Measurements from ENCODE around the gene RAP1GAP2.
A peak's percentile ranks its signal among the peaks of the same experiment; 100 is the strongest.

The RAP1GAP2 gene

GRCh38 chr17:2964831-2965230 is 168.6 kb downstream of the RAP1GAP2 start:
- TF ChIP-seq, protein P1, sequence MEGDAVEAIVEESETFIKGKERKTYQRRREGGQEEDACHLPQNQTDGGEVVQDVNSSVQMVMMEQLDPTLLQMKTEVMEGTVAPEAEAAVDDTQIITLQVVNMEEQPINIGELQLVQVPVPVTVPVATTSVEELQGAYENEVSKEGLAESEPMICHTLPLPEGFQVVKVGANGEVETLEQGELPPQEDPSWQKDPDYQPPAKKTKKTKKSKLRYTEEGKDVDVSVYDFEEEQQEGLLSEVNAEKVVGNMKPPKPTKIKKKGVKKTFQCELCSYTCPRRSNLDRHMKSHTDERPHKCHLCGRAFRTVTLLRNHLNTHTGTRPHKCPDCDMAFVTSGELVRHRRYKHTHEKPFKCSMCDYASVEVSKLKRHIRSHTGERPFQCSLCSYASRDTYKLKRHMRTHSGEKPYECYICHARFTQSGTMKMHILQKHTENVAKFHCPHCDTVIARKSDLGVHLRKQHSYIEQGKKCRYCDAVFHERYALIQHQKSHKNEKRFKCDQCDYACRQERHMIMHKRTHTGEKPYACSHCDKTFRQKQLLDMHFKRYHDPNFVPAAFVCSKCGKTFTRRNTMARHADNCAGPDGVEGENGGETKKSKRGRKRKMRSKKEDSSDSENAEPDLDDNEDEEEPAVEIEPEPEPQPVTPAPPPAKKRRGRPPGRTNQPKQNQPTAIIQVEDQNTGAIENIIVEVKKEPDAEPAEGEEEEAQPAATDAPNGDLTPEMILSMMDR (conservative IDR thresholded peaks at IDR 0.05) = no peak
- H3K27ac ChIP-seq = peak overlapping the region; percentile 98

- H3K27ac ChIP-seq = peak overlapping the region; percentile 98
- TF ChIP-seq, protein P1 (conservative IDR thresholded peaks at IDR 0.05) = no peak
These were observed 169.7 kb downstream of the RAP1GAP2 start for GRCh38 chr17:2965621-2966595.

DNA sequence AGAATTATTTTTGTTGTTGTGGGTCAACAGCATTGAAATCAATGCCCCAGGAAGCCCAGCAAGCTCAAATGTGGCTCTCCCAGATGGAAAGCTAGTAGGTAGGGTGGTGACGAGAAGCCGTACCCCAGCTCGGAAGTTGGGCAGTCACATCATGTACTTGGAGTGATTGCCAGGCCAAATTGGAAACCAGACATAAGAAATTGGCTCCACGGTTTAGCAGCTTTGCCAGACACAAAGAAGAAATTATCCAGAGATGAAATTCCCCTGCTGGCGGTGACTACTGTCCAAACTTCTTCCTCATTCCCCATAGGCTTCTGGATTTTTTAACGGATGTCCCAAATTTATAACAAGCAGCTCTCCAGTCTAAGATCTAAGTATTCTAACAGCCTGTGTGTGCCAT is 171.3 kb downstream of the RAP1GAP2 start:
- TF ChIP-seq, protein P1 (conservative IDR thresholded peaks at IDR 0.05) = no peak
- H3K27ac ChIP-seq = peak overlapping the region; percentile 98

DNA sequence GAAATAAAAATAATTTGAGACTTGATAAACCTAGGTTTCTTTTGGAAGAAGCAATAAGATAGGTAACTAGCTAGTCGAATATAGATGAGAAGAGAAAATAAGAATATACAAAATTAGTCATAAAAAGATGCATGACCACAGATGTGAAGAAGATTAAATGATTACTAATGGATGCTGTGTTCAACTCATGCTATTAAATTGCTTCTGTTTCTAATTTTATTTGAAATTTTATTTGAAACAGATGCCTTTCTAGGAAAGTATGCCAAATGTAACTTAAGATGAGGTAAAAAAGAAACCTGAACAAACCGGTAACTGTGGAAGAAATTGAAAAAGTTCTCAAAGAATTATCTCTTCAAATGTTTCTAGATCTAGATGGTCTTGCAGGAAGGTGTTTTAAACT is 175.6 kb downstream of the RAP1GAP2 start:
- H3K27ac ChIP-seq = no peak overlapping the region
- TF ChIP-seq, protein P1 (conservative IDR thresholded peaks at IDR 0.05) = no peak

- TF ChIP-seq, protein P1 (conservative IDR thresholded peaks at IDR 0.05) = no peak
These were observed 176.5 kb downstream of the RAP1GAP2 start for GRCh38 chr17:2972749-2973148.

DNA sequence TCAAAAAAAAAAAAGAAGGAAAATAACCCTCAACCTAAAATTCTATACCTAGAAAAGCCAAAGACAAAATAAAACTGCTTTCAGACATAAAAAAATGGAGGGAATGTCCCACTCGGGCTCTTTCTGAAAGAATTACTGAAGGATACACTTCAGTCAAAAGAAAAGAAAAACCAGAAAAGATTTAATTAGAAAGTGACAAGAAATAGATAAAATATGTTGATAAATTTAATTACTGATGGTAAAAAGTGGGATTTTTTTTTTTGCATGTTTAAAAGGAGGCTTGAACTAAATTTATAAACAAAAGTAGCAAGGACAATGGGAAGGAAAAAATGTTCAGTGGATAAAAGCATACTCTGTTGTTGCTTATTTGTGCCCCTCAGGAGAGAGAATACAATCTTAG is 178.1 kb downstream of the RAP1GAP2 start:
- no peak overlapping the region for H3K27ac ChIP-seq
- TF ChIP-seq, protein P1 (conservative IDR thresholded peaks at IDR 0.05) = no peak

More at GRCh38 chr17:2972749-2973148, 176.5 kb downstream of the RAP1GAP2 start:
- no peak overlapping the region for H3K27ac ChIP-seq

DNA sequence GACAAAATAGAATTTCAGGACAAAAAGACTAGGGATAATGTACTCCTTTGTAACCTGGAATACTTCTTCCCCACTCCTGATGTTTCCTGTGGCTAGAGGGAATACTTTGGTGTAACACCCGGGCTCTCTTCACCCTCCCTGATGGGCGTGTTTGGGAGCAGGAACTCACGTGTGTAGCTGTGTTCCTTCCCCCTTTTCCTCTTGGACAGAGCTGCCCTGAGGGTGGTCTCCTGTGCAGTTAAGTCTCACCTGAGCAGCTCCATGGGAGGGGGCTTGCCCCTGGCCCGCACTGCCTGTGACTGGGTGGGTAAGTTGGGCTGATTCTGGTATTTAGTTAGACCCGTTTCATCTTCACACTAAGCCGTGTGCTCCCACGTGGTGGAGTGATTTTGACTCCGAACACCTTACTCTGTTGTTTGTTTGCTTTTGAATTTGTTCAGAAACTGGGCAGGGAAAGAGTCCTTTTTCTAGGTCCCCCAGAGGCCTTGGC is 179.3 kb downstream of the RAP1GAP2 start:
- TF ChIP-seq, protein P1 (conservative IDR thresholded peaks at IDR 0.05) = no peak
- H3K27ac ChIP-seq = peak overlapping the region; percentile 78

Measured in VCaP (cell line).